HCT116 (cell line): Measurements from ENCODE around the gene ZNHIT1. TPM values are rescaled to one million over a fixed set of nuclear protein-coding genes. Genes with fewer than 3 reads are reported as not detected.

Experiments
- ATAC-seq: fragments of 200-7000 bp; cut with Tn5 transposase; 2 replicates; pipeline ENCODE4 v1.9.1; 2020; ENCODE audit warnings: mild to moderate bottlenecking, moderate library complexity
- BruUV-seq: library from RNA; stranded (reverse); fragments of 400-500 nt; replicated peaks from 2 replicates; lab custom pipeline; 2021; lab: Mats Ljungman, UMichigan
- CTCF ChIA-PET: fragments of 300-600 bp; sonication (Branson Sonifier 250); formaldehyde crosslinking; loops from one replicate; lab custom pipeline; 2021; ENCODE audit warnings: antibody characterized with exemption; lab: Charles Lee
- POLR2A ChIA-PET: fragments of 300-600, 350-600 bp; sonication (Branson Sonifier 250); formaldehyde crosslinking; loops from one replicate; lab custom pipeline; 2021; ENCODE audit warnings: antibody characterized with exemption; lab: Charles Lee
- RAD21 ChIA-PET, 2 experiments: fragments of 300-600 bp; sonication (Branson Sonifier 250); formaldehyde crosslinking; loops; one replicate each; lab custom pipeline; 2023; ENCODE audit warnings: low total read pairs in 2 of 2; ENCODE audit not compliant: uncharacterized antibody in 2 of 2, unreplicated experiment in 2 of 2, low non-redundant PET in 1 of 2; lab: Charles Lee
- DNase-seq: peaks from one replicate; pipeline ENCODE4 v3.0.0-alpha.2; 2010; ENCODE audit warnings: low read depth, low spot score
- H2AFZ ChIP-seq: fragments of 200-600 bp; shearing (Covaris generic), sonication (generic); 2 replicates; pipeline ENCODE4 v1.6.1; 2017; ENCODE audit warnings: low read depth, mixed run types, mixed read lengths, antibody characterized with exemption, low read length; ENCODE audit not compliant: poor library complexity, severe bottlenecking
- H3K27ac ChIP-seq: 2 replicates; pipeline ENCODE4 v1.5.1; 2012; ENCODE audit warnings: low read depth, low read length
- H3K27me3 ChIP-seq: fragments of 200-600 bp; sonication (generic); 2 replicates; pipeline ENCODE4 v1.6.1; 2016; ENCODE audit warnings: mixed run types, low read length, mixed read lengths; ENCODE audit not compliant: insufficient read depth
- H3K36me3 ChIP-seq, 2 experiments: fragments of 200-500 bp in 1 of 2; fragments of 200-600 bp in 1 of 2; sonication (Bioruptor generic) in 1 of 2; sonication (generic) in 1 of 2; 2 replicates each; pipeline versions ENCODE4 v1.5.1 to v1.6.1; 2014 to 2016; ENCODE audit warnings: low read length in 2 of 2, inconsistent platforms in 1 of 2, mixed read lengths in 1 of 2, mixed run types in 1 of 2; ENCODE audit not compliant: insufficient read depth in 2 of 2, control insufficient read depth in 1 of 2
- H3K4me1 ChIP-seq, 2 experiments: fragments of 200-600 bp in 1 of 2; sonication (generic) in 1 of 2; 2 replicates each; pipeline versions ENCODE4 v1.5.1 to v1.6.1; 2012 to 2017; ENCODE audit warnings: low read length in 2 of 2, inconsistent platforms in 1 of 2, mild to moderate bottlenecking in 1 of 2, mixed read lengths in 1 of 2, mixed run types in 1 of 2, moderate library complexity in 1 of 2; ENCODE audit not compliant: insufficient read depth in 2 of 2, control insufficient read depth in 1 of 2
- H3K4me2 ChIP-seq: fragments of 200-600 bp; sonication (generic); 2 replicates; pipeline ENCODE4 v1.6.1; 2017; ENCODE audit warnings: mixed run types, low read length, mixed read lengths
- H3K4me3 ChIP-seq, 2 experiments: fragments of 200-600 bp in 1 of 2; sonication (generic) in 1 of 2; replicated peaks in 1 of 2; 2 replicates each; pipeline ENCODE4 v1.5.1; 2011 to 2016; ENCODE audit warnings: low read length in 2 of 2, control low read depth in 1 of 2, low read depth in 1 of 2, mild to moderate bottlenecking in 1 of 2, mixed read lengths in 1 of 2, mixed run types in 1 of 2
- H3K79me2 ChIP-seq: fragments of 200-600 bp; sonication (generic); 2 replicates; pipeline ENCODE4 v1.6.1; 2017; ENCODE audit warnings: mild to moderate bottlenecking, mixed run types, low read length, moderate library complexity, mixed read lengths; ENCODE audit not compliant: insufficient read depth
- H3K9ac ChIP-seq: fragments of 200-600 bp; sonication (generic); 2 replicates; pipeline ENCODE4 v1.6.1; 2016; ENCODE audit warnings: low read length, mixed read lengths
- H3K9me2 ChIP-seq: fragments of 200-600 bp; sonication (generic), shearing (Covaris generic); 2 replicates; pipeline ENCODE4 v1.6.1; 2017; ENCODE audit warnings: mixed run types, mild to moderate bottlenecking, moderate library complexity; ENCODE audit not compliant: insufficient read depth
- H3K9me3 ChIP-seq, 2 experiments: fragments of 200-500 bp in 1 of 2; fragments of 200-600 bp in 1 of 2; sonication (Bioruptor generic) in 1 of 2; sonication (generic) in 1 of 2; 2 replicates each; pipeline ENCODE4 v1.6.1; 2014 to 2017; ENCODE audit warnings: low read length in 2 of 2, mixed read lengths in 2 of 2, inconsistent platforms in 1 of 2, low read depth in 1 of 2, mild to moderate bottlenecking in 1 of 2, mixed run types in 1 of 2, moderate library complexity in 1 of 2; ENCODE audit not compliant: control insufficient read depth in 1 of 2, insufficient read depth in 1 of 2
- H4K20me1 ChIP-seq: fragments of 200-600 bp; sonication (generic), shearing (Covaris generic); 2 replicates; pipeline ENCODE4 v1.6.1; 2017; ENCODE audit warnings: mixed run types, mild to moderate bottlenecking, moderate library complexity; ENCODE audit not compliant: insufficient read depth
- CEBPB ChIP-seq: IDR thresholded peaks from 2 replicates; pipeline ENCODE4 v1.6.1; 2012; ENCODE audit warnings: low read depth
- CTCF ChIP-seq, 3 experiments: fragments of 200-600 bp in 1 of 3; sonication (generic) in 1 of 3; IDR thresholded peaks in 2 of 3; conservative IDR thresholded peaks in 1 of 3; 2 replicates each; pipeline ENCODE4 v1.5.1; 2012 to 2017; ENCODE audit warnings: low read depth in 2 of 3, low read length in 2 of 3, antibody characterized with exemption in 1 of 3, borderline replicate concordance in 1 of 3, control low read depth in 1 of 3, mild to moderate bottlenecking in 1 of 3, mixed read lengths in 1 of 3, mixed run types in 1 of 3, moderate library complexity in 1 of 3; ENCODE audit not compliant: insufficient read depth in 1 of 3
- FOSL1 ChIP-seq: IDR thresholded peaks from 2 replicates; pipeline ENCODE4 v1.6.1; 2012; ENCODE audit warnings: low read depth
- JUND ChIP-seq: IDR thresholded peaks from 2 replicates; pipeline ENCODE4 v1.6.1; 2012
- POLR2A ChIP-seq: IDR thresholded peaks from 2 replicates; pipeline ENCODE4 v1.7.0; 2011; ENCODE audit warnings: borderline replicate concordance; ENCODE audit not compliant: insufficient read depth, insufficient read length; ENCODE audit errors: extremely low read depth
- POLR2AphosphoS5 ChIP-seq: IDR thresholded peaks from 2 replicates; pipeline ENCODE4 v1.6.1; 2011; ENCODE audit warnings: mild to moderate bottlenecking, low read depth, low read length, moderate library complexity
- SP1 ChIP-seq: IDR thresholded peaks from 2 replicates; pipeline ENCODE4 v1.6.1; 2012; ENCODE audit warnings: low read depth
- SRF ChIP-seq: IDR thresholded peaks from 2 replicates; pipeline ENCODE4 v1.6.1; 2012; ENCODE audit warnings: low read depth
- YY1 ChIP-seq: IDR thresholded peaks from 2 replicates; pipeline ENCODE4 v1.6.1; 2011; ENCODE audit warnings: low read length, low read depth, moderate library complexity, mild to moderate bottlenecking; ENCODE audit not compliant: insufficient replicate concordance; ENCODE audit errors: extremely low read depth
- intact Hi-C: fragments of 100-400 bp; cut with micrococcal nuclease; formaldehyde crosslinking; loops from 2 replicates; pipeline ENCODE4 v1.10.0; 2022
- total RNA-seq: library from RNA; stranded (reverse); gene quantifications from one replicate; pipeline ENCODE4 v1.2.1, GENCODE V29; 2021; ENCODE audit not compliant: unreplicated experiment
- TF ChIP-seq, protein P1 (sequence below): IDR thresholded peaks from 2 replicates; pipeline ENCODE4 v1.6.1; 2012; ENCODE audit warnings: low read depth

ZNHIT1 gene
- total RNA-seq, 1 experiment from 2014 or later = 69.4 TPM

- no peak overlapping the region for H2AFZ ChIP-seq
- BruUV-seq = no TSS peak
- 0 out of 2 replicates have a peak, but pooled peaks cover 7% of the 10 kb centered on the region for H3K79me2 ChIP-seq
- CTCF ChIA-PET = interaction anchor here (0.9 to 1.4 kb wide), 3 partner anchors 26 to 113 kb away, joined by 3 to 5 read pairs (median 3); partner anchors contain the start of gene FIS1
- H3K9me2 ChIP-seq = no peaks in the 10 kb centered on the region
- intact Hi-C loops = loop anchor here (1.0 kb wide), 1 partner anchor 25 kb away; no protein-coding TSS in a partner anchor
- POLR2A ChIA-PET = no interaction called here
- peak overlapping the region; percentile 54 for H3K9ac ChIP-seq
- no peak for DNase-seq
- H3K4me1 ChIP-seq = peaks cover 50 to 88% of the 10 kb centered on the region in 2 experiments
- no peaks in the 10 kb centered on the region for H3K9me3 ChIP-seq
- no peaks in the 10 kb centered on the region for H3K36me3 ChIP-seq
- no peak for ATAC-seq
- H3K27me3 ChIP-seq = no peaks in the 10 kb centered on the region
- TF ChIP-seq, protein P1, sequence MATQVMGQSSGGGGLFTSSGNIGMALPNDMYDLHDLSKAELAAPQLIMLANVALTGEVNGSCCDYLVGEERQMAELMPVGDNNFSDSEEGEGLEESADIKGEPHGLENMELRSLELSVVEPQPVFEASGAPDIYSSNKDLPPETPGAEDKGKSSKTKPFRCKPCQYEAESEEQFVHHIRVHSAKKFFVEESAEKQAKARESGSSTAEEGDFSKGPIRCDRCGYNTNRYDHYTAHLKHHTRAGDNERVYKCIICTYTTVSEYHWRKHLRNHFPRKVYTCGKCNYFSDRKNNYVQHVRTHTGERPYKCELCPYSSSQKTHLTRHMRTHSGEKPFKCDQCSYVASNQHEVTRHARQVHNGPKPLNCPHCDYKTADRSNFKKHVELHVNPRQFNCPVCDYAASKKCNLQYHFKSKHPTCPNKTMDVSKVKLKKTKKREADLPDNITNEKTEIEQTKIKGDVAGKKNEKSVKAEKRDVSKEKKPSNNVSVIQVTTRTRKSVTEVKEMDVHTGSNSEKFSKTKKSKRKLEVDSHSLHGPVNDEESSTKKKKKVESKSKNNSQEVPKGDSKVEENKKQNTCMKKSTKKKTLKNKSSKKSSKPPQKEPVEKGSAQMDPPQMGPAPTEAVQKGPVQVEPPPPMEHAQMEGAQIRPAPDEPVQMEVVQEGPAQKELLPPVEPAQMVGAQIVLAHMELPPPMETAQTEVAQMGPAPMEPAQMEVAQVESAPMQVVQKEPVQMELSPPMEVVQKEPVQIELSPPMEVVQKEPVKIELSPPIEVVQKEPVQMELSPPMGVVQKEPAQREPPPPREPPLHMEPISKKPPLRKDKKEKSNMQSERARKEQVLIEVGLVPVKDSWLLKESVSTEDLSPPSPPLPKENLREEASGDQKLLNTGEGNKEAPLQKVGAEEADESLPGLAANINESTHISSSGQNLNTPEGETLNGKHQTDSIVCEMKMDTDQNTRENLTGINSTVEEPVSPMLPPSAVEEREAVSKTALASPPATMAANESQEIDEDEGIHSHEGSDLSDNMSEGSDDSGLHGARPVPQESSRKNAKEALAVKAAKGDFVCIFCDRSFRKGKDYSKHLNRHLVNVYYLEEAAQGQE = no peak
- TF ChIP-seq JUND (no peak), FOSL1 (no peak), POLR2A (no peak), SP1 (no peak), CTCF (IDR thresholded peaks at IDR 0.05 in 2 of 3, conservative IDR thresholded peaks at IDR 0.05 in 1 of 3; ENCODE audit: borderline replicate concordance in 1 of 3, insufficient read depth in 1 of 3, low read depth in 2 of 3, low read length in 2 of 3) (no peak), YY1 (no peak), SRF (no peak), CEBPB (no peak), POLR2AphosphoS5 (no peak)
- TF ChIP-seq, all 23 proteins: peak for 0
- Histone ChIP-seq H3K4me2 (peak overlapping the region; percentile 80), H3K27ac (no peak overlapping the region), H3K4me3 (peak overlapping the region; percentile 49 to 55), H4K20me1 (no peaks in the 10 kb centered on the region)
- RAD21 ChIA-PET = interaction anchor here in 1 of 2 experiments (1.2 kb wide), 1 partner anchor 25 kb away, joined by 3 read pairs; no protein-coding TSS in a partner anchor
Observed at GRCh38 chr7:101169110-101169837, 48.7 kb upstream of the ZNHIT1 start.
